Measurements from ENCODE around the gene EHD2. TPM values are rescaled to one million over a fixed set of nuclear protein-coding genes. Genes with fewer than 3 reads are reported as not detected.

Gene EHD2
- total RNA-seq, 2 donors from 2014 or later = 41.2 to 66.3 TPM

DNA sequence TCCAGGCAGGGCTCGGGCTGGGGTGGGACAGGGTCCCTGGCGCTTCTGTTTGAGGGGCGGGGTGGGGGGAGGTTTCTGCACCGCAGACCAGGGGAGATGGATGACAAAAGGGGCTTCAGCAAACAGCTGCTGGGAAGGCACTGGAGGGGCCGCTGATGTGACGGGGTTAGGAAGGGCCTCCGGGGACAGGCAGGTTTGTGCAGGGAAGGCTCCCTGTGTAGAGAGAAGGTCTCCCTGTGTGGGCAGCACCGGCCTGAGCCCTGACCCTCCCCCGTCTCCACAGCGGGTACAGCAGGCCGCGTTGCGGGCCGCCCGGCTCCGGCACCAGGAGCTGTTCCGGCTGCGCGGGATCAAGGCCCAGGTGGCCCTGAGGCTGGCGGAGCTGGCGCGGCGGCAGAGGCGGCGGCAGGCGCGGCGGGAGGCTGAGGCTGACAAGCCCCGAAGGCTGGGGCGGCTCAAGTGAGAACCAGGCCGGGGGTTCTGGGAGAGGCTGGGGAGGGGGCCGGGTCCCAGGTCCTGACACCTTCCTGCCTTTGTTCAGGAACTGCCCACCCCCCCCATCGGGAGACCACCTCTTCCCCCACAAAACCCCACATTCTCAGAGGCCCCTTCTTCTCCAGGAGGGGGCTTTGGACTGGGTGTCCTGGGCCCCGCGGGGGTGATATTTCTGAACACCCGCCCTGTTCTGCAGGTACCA lies 42.0 kb downstream of the EHD2 start:
- DNase-seq = no peak
- no peak for ATAC-seq
- no peak for TF ChIP-seq POLR2A (IDR thresholded peaks at IDR 0.05)
- Histone ChIP-seq H3K27me3 (no peaks in the 10 kb centered on the region), H3K4me1 (peaks cover 15% of the 10 kb centered on the region), H3K36me3 (replicated peaks in 1 of 2; ENCODE audit: insufficient read depth in 1 of 2, low read depth in 2 of 2) (peaks cover 28 to 57% of the 10 kb centered on the region in 2 donors), H3K27ac (no peak overlapping the region), H3K9me3 (no peaks in the 10 kb centered on the region), H3K4me3 (no peak overlapping the region)
- intact Hi-C loops (cut with DNase I) = loop anchor here (5.0 kb wide), 1 partner anchor 48 kb away; no protein-coding TSS in a partner anchor
- WGBS, 2 donors = 87 to 88% methylated on average over 16 to 30 of the region's 36 CpGs

- no peak for DNase-seq
- WGBS, 2 donors = 88 to 89% methylated on average over 13 to 26 of the region's 28 CpGs
- H3K27me3 ChIP-seq = no peaks in the 10 kb centered on the region
- H3K36me3 ChIP-seq (replicated peaks in 1 of 2; ENCODE audit: insufficient read depth in 1 of 2, low read depth in 2 of 2) = peaks cover 21 to 49% of the 10 kb centered on the region in 2 donors
- peak overlapping the region in 2 of 4 donors; percentile 12 to 80 for H3K27ac ChIP-seq
- H3K4me3 ChIP-seq = no peak overlapping the region
- no peak for TF ChIP-seq POLR2A (IDR thresholded peaks at IDR 0.05)
- no peak for ATAC-seq
- peaks cover 15% of the 10 kb centered on the region for H3K4me1 ChIP-seq
- intact Hi-C loops (cut with DNase I) = loop anchor here (5.0 kb wide), 1 partner anchor 49 kb away; no protein-coding TSS in a partner anchor
- no peaks in the 10 kb centered on the region for H3K9me3 ChIP-seq
Measured at GRCh38 chr19:47755762-47756626, 42.8 kb downstream of the EHD2 start.

DNA sequence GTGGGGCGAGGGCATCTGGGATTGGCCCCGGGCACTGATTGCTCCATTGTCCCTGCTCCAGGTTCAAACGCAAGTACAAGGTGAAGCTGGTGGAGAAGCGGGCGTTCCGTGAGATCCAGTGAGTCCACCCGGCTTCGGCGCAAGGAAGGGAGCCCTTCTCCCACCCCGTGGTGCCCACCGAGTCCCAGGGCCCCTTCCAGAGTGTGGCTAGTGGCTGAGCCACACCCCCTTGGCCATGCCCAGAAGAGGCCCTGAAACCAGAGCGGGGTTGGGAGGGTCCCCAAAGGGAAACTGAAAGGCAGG lies 43.4 kb downstream of the EHD2 start:
- no peak for DNase-seq
- peaks cover 15 to 43% of the 10 kb centered on the region in 2 donors for H3K36me3 ChIP-seq (replicated peaks in 1 of 2; ENCODE audit: insufficient read depth in 1 of 2, low read depth in 2 of 2)
- TF ChIP-seq CTCF (IDR thresholded peaks at IDR 0.05) (no peak), POLR2A (IDR thresholded peaks at IDR 0.05) (no peak)
- H3K4me3 ChIP-seq = no peak overlapping the region
- H3K27me3 ChIP-seq = no peaks in the 10 kb centered on the region
- peaks cover 15% of the 10 kb centered on the region for H3K4me1 ChIP-seq
- ATAC-seq = no peak
- intact Hi-C loops (cut with DNase I) = loop anchor here (5.0 kb wide), 1 partner anchor 49 kb away; no protein-coding TSS in a partner anchor
- no peaks in the 10 kb centered on the region for H3K9me3 ChIP-seq
- peak overlapping the region in 2 of 4 donors; percentile 12 to 80 for H3K27ac ChIP-seq
- 94 to 96% methylated on average over 5 to 11 of the region's 12 CpGs for WGBS, 2 donors

DNA sequence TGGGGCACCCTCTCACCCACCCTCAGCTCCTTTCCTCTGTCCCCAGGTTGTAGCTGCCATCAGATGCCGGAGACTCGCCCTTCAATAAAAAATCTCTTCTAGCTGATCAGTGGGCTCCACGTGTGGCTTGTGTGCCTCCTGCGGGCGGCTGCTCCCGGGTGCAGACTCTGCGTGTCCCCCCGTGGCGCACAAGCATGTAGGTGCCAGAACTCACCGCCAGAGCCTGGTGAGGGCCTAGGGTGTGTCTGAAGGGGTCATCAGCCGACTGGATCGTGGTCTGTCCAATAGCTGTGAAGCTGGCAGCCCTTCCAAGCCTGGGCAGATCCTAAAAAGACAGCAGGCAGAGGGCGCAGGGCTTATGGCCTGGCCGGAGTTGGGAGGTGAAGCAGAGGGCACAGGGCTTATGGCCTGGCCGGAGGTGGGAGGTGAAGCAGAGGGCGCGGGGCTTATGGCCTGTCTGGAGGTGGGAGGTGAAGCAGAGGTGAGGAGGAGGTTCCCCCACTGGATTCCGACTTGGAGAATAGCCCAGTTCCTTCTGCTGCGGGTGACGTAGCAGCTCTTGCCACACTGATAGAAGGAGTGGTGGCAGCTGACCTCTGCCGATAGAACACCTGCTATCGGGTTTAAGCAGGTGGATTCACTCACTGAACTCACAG lies 43.9 kb downstream of the EHD2 start:
- Histone ChIP-seq H3K36me3 (replicated peaks in 1 of 2; ENCODE audit: insufficient read depth in 1 of 2, low read depth in 2 of 2) (peaks cover 15 to 40% of the 10 kb centered on the region in 2 donors), H3K9me3 (no peaks in the 10 kb centered on the region), H3K27ac (peak overlapping the region; percentile 11 to 80 (median 44)), H3K4me3 (no peak overlapping the region), H3K27me3 (no peaks in the 10 kb centered on the region), H3K4me1 (peaks cover 15% of the 10 kb centered on the region)
- 50 to 68% methylated on average over 11 to 21 of the region's 22 CpGs for WGBS, 2 donors
- intact Hi-C loops (cut with DNase I) = loop anchor here (5.0 kb wide), 1 partner anchor 50 kb away; no protein-coding TSS in a partner anchor
- DNase-seq = peak; percentile 55 to 89 (median 78)
- ATAC-seq = peak; percentile 78
- TF ChIP-seq CTCF (IDR thresholded peaks at IDR 0.05) (no peak), POLR2A (IDR thresholded peaks at IDR 0.05) (no peak)

DNA sequence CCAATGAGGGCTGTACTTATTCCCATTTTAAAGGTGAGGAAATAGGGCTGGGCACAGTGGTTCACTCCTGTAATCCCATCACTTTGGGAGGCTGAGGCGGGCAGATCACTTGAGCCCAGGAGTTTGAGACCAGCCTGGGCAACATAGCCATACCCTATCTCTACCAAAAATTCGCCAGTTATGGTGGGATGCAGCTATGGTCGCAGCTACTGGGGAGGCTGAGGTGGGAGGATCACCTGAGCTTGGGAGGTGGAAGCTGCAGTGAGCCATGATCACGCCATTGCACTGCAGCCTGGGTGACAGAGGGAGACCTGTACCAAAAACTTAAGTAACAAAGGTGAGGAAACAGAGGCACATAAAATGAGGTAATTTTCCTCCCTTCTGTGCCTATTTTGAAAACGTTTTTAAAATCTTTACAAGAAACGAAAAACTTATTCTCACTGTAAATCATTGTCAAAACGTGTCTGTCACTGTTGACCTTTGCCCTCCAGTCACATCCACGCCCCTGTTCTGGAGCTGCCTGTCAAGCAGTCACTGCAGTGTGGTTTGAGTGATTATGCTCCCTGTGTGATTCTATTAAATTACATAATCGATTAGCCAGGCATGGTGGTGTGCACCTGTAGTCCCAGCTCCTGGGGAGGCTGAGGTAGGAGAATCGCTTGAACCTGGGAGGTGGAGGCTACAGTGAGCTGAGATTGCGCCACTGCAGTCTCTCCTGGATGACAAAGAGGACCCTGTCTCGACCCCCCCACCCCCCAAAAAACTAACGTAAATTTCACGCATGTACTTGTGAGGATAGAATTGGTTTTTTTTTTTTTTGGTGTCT lies 44.6 kb downstream of the EHD2 start:
- Histone ChIP-seq H3K27ac (peak overlapping the region; percentile 11 to 80 (median 44)), H3K4me3 (no peak overlapping the region), H3K4me1 (peaks cover 15% of the 10 kb centered on the region), H3K9me3 (no peaks in the 10 kb centered on the region), H3K27me3 (no peaks in the 10 kb centered on the region), H3K36me3 (replicated peaks in 1 of 2; ENCODE audit: insufficient read depth in 1 of 2, low read depth in 2 of 2) (peaks cover 8 to 35% of the 10 kb centered on the region in 2 donors)
- WGBS, 2 donors = 58 to 73% methylated on average over 11 to 14 of the region's 14 CpGs
- TF ChIP-seq POLR2A (IDR thresholded peaks at IDR 0.05) (no peak), CTCF (IDR thresholded peaks at IDR 0.05) (no peak)
- no peak for DNase-seq
- no peak for ATAC-seq
- intact Hi-C loops (cut with DNase I) = loop anchor here (5.0 kb wide), 1 partner anchor 51 kb away; no protein-coding TSS in a partner anchor
